NCI-H446 (cell line): ENCODE measurements around the gene POLR3H.

Experiments
- DNase-seq, 2 experiments: peaks; one replicate each; lab custom pipeline; 2025; lab: John Stamatoyannopoulos, UW

POLR3H gene

GRCh38 chr22:41534219-41534618 lies 10.1 kb downstream of the POLR3H start:
- no peak for DNase-seq

GRCh38 chr22:41532908-41533825 lies 11.1 kb downstream of the POLR3H start:
- peak; percentile 30 to 44 for DNase-seq

GRCh38 chr22:41531715-41532477 lies 12.4 kb downstream of the POLR3H start:
- no peak for DNase-seq

- no peak for DNase-seq
Observed at GRCh38 chr22:41530890-41531714, 13.2 kb downstream of the POLR3H start.

- no peak for DNase-seq
Observed at GRCh38 chr22:41528938-41529561, 15.2 kb downstream of the POLR3H start.

- DNase-seq, result no peak
Observed at GRCh38 chr22:41528132-41528766, 16.0 kb downstream of the POLR3H start.

- DNase-seq, result no peak
Observed at GRCh38 chr22:41526830-41527799, 17.2 kb downstream of the POLR3H start.

- no peak for DNase-seq
Observed at GRCh38 chr22:41526226-41526829, 17.9 kb downstream of the POLR3H start.

GRCh38 chr22:41525450-41526225 lies 18.6 kb downstream of the POLR3H start:
- DNase-seq, result no peak

GRCh38 chr22:41524809-41525449 lies 19.3 kb downstream of the POLR3H start:
- no peak for DNase-seq

- DNase-seq, result no peak
Observed at GRCh38 chr22:41524251-41524661, 20.0 kb downstream of the POLR3H start.

- DNase-seq, result no peak
Observed at GRCh38 chr22:41523464-41524221, 20.6 kb downstream of the POLR3H start.

GRCh38 chr22:41522813-41523212 lies 21.5 kb downstream of the POLR3H start:
- no peak for DNase-seq

GRCh38 chr22:41521126-41521525 lies 23.1 kb downstream of the POLR3H start:
- DNase-seq, result peak in 1 of 2 experiments; percentile 31

GRCh38 chr22:41518048-41518347 lies 26.3 kb downstream of the POLR3H start:
- DNase-seq, result no peak

GRCh38 chr22:41517172-41518047 lies 26.9 kb downstream of the POLR3H start:
- DNase-seq, result peak in 1 of 2 experiments; percentile 60

- DNase-seq, result no peak
Observed at GRCh38 chr22:41516462-41516861, 27.8 kb downstream of the POLR3H start.
